OCI-LY1 (cell line): Measurements from ENCODE around the gene ANTKMT.

ENCODE experiments used
- H2AFZ ChIP-seq: fragments of 200-600 bp; sonication (generic), shearing (Covaris generic); 2 replicates; pipeline ENCODE4 v1.6.0; 2014; ENCODE audit warnings: antibody characterized with exemption, mild to moderate bottlenecking, low read length
- H3F3A ChIP-seq: fragments of 200-600 bp; sonication (generic), shearing (Covaris generic); 2 replicates; pipeline ENCODE4 v1.6.0; 2014; ENCODE audit warnings: mild to moderate bottlenecking, antibody characterized with exemption, low read length, moderate library complexity; ENCODE audit not compliant: insufficient read depth
- H3K27ac ChIP-seq: fragments of 200-600 bp; sonication (generic); 2 replicates; pipeline ENCODE4 v1.5.1; 2014; ENCODE audit warnings: low read length, mixed run types, mild to moderate bottlenecking, low read depth; ENCODE audit not compliant: poor library complexity, severe bottlenecking
- H3K27me3 ChIP-seq: fragments of 200-600 bp; sonication (generic); 2 replicates; pipeline ENCODE4 v1.6.0; 2014; ENCODE audit warnings: antibody characterized with exemption, mild to moderate bottlenecking, low read length, moderate library complexity; ENCODE audit not compliant: insufficient read depth
- H3K36me3 ChIP-seq: fragments of 200-600 bp; sonication (generic); 2 replicates; pipeline ENCODE4 v1.6.1; 2014; ENCODE audit warnings: mild to moderate bottlenecking, antibody characterized with exemption, low read length, moderate library complexity, mixed read lengths; ENCODE audit not compliant: insufficient read depth
- H3K4me1 ChIP-seq: fragments of 200-600 bp; sonication (generic); 2 replicates; pipeline ENCODE4 v1.5.1; 2014; ENCODE audit warnings: mild to moderate bottlenecking, low read length, moderate library complexity; ENCODE audit not compliant: insufficient read depth, severe bottlenecking
- H3K4me2 ChIP-seq: fragments of 200-600 bp; sonication (generic), shearing (Covaris generic); 2 replicates; pipeline ENCODE4 v1.6.1; 2014; ENCODE audit warnings: low read length
- H3K4me3 ChIP-seq: fragments of 200-600 bp; sonication (generic); 2 replicates; pipeline ENCODE4 v1.5.1; 2014; ENCODE audit warnings: low read length, low read depth, mild to moderate bottlenecking, mixed read lengths; ENCODE audit not compliant: poor library complexity, severe bottlenecking
- H3K79me2 ChIP-seq: fragments of 200-600 bp; shearing (Covaris generic); 2 replicates; pipeline ENCODE4 v1.6.1; 2016; ENCODE audit warnings: mixed run types, low read length, mixed read lengths; ENCODE audit not compliant: insufficient read depth
- H3K9ac ChIP-seq: fragments of 200-600 bp; sonication (generic), shearing (Covaris generic); 2 replicates; pipeline ENCODE4 v1.6.1; 2014; ENCODE audit warnings: mild to moderate bottlenecking, low read length, mixed read lengths
- H3K9me2 ChIP-seq: fragments of 200-600 bp; sonication (generic), shearing (Covaris generic); 2 replicates; pipeline ENCODE4 v1.6.1; 2014; ENCODE audit warnings: low read depth, mild to moderate bottlenecking, low read length, mixed read lengths
- H3K9me3 ChIP-seq: fragments of 200-600 bp; shearing (Covaris generic); 2 replicates; pipeline ENCODE4 v1.6.1; 2014; ENCODE audit warnings: low read length, mixed read lengths
- H4K20me1 ChIP-seq: fragments of 200-600 bp; sonication (generic), shearing (Covaris generic); 2 replicates; pipeline ENCODE4 v1.6.0; 2016; ENCODE audit warnings: mild to moderate bottlenecking, low read length; ENCODE audit not compliant: insufficient read depth
- CTCF ChIP-seq: fragments of 200-600 bp; sonication (generic), shearing (Covaris generic); IDR thresholded peaks from 2 replicates; pipeline ENCODE4 v1.5.1; 2017; ENCODE audit warnings: mild to moderate bottlenecking, antibody characterized with exemption, low read length, moderate library complexity, mixed read lengths
- EZH2 ChIP-seq: fragments of 200-600 bp; sonication (generic), shearing (Covaris generic); IDR thresholded peaks from 2 replicates; pipeline ENCODE4 v1.8.0; 2017; ENCODE audit warnings: borderline replicate concordance, mixed run types, mild to moderate bottlenecking, antibody characterized with exemption, low read length, moderate library complexity, mixed read lengths

Gene ANTKMT

GRCh38 chr16:708959-709358, 12.0 kb upstream of the ANTKMT start:
- Histone ChIP-seq H2AFZ (no peak overlapping the region), H3K9ac (no peak overlapping the region), H4K20me1 (no peaks in the 10 kb centered on the region), H3K27me3 (peaks cover 8% of the 10 kb centered on the region; the same call in 1 of the 2 replicates), H3K9me2 (no peaks in the 10 kb centered on the region), H3F3A (no peaks in the 10 kb centered on the region), H3K4me1 (no peaks in the 10 kb centered on the region), H3K4me2 (no peak overlapping the region), H3K27ac (no peak overlapping the region), H3K4me3 (no peak overlapping the region), H3K79me2 (no peaks in the 10 kb centered on the region), H3K36me3 (no peaks in the 10 kb centered on the region), H3K9me3 (no peaks in the 10 kb centered on the region)
- TF ChIP-seq CTCF (no peak), EZH2 (no peak)

GRCh38 chr16:709566-710499, 11.1 kb upstream of the ANTKMT start:
- no peak overlapping the region for H3K27ac ChIP-seq
- H3K27me3 ChIP-seq = peaks cover 14% of the 10 kb centered on the region
- H3K4me1 ChIP-seq = peaks cover 5% of the 10 kb centered on the region
- H3K36me3 ChIP-seq = no peaks in the 10 kb centered on the region
- no peak for TF ChIP-seq EZH2
- TF ChIP-seq CTCF = no peak
- no peak overlapping the region for H3K4me2 ChIP-seq
- H3K9ac ChIP-seq = no peak overlapping the region
- no peaks in the 10 kb centered on the region for H3F3A ChIP-seq
- no peaks in the 10 kb centered on the region for H3K9me2 ChIP-seq
- H3K4me3 ChIP-seq = no peak overlapping the region
- no peaks in the 10 kb centered on the region for H3K9me3 ChIP-seq
- no peaks in the 10 kb centered on the region for H3K79me2 ChIP-seq
- H4K20me1 ChIP-seq = no peaks in the 10 kb centered on the region
- no peak overlapping the region for H2AFZ ChIP-seq

- Histone ChIP-seq H3K27me3 (peaks cover 14% of the 10 kb centered on the region), H3K4me1 (peaks cover 10% of the 10 kb centered on the region), H3K9ac (no peak overlapping the region), H4K20me1 (no peaks in the 10 kb centered on the region), H3K9me2 (no peaks in the 10 kb centered on the region), H3F3A (no peaks in the 10 kb centered on the region), H3K4me3 (no peak overlapping the region), H3K4me2 (no peak overlapping the region), H3K27ac (no peak overlapping the region), H3K36me3 (no peaks in the 10 kb centered on the region), H2AFZ (no peak overlapping the region), H3K9me3 (no peaks in the 10 kb centered on the region), H3K79me2 (no peaks in the 10 kb centered on the region)
- TF ChIP-seq CTCF (no peak), EZH2 (no peak)
These were observed 10.4 kb upstream of the ANTKMT start for GRCh38 chr16:710500-711075.
